Uterus (tissue), 4 donors: ENCODE measurements around the gene DGKH. TPM values are rescaled to one million over a fixed set of nuclear protein-coding genes. Genes with fewer than 3 reads are reported as not detected.

Source experiments
- DNase-seq, 2 donors: peaks; one replicate each; pipeline ENCODE4 v3.0.0-alpha.2; 2019 to 2020
- H3K27ac ChIP-seq, 2 donors: fragments of 200-600 bp; sonication (generic); 1 replicate in 1 of 2; 2 replicates in 1 of 2; pipeline ENCODE4 v1.5.1; 2016 to 2018
- H3K27me3 ChIP-seq, 2 donors: fragments of 200-600 bp; sonication (generic); one replicate each; pipeline ENCODE4 v1.5.1; 2018 to 2019; ENCODE audit warnings: control low read depth in 1 of 2
- H3K36me3 ChIP-seq, 2 donors: fragments of 200-600 bp; sonication (generic); one replicate each; pipeline ENCODE4 v1.5.1; 2019; ENCODE audit warnings: control low read depth in 1 of 2
- H3K4me1 ChIP-seq, 2 donors: fragments of 200-600 bp; sonication (generic); one replicate each; pipeline ENCODE4 v1.5.1; 2018 to 2019; ENCODE audit warnings: control low read depth in 1 of 2
- H3K4me3 ChIP-seq, 2 donors: fragments of 200-600 bp; sonication (generic); 1 replicate in 1 of 2; 2 replicates in 1 of 2; pipeline ENCODE4 v1.5.1; 2018 to 2019; ENCODE audit warnings: mild to moderate bottlenecking in 1 of 2
- H3K9me3 ChIP-seq, 2 donors: fragments of 200-600 bp; sonication (generic); one replicate each; pipeline ENCODE4 v1.5.1; 2019; ENCODE audit warnings: control low read depth in 1 of 2
- POLR2A ChIP-seq, 2 donors: fragments of 450-650 bp; IDR thresholded peaks; one replicate each; pipeline ENCODE4 v1.6.1; 2016; ENCODE audit warnings: antibody characterized with exemption in 2 of 2, mild to moderate bottlenecking in 1 of 2, moderate library complexity in 1 of 2
- intact Hi-C: fragments of 100-400 bp; cut with DNase I; formaldehyde crosslinking; loops from one replicate; pipeline ENCODE4 v1.15.1; 2023; ENCODE audit warnings: low total_unique reads
- total RNA-seq, 4 donors: library from RNA; depleted of rRNA in 3 of 4; stranded (reverse); fragments of >200 nt in 3 of 4; gene quantifications; one replicate each; pipeline versions ENCODE4 v1.1.0 to v1.2.4, GENCODE V29; 2014 to 2023
- TF ChIP-seq, protein P1 (sequence below), 4 experiments: fragments of 200-600 bp in 2 of 4; fragments of 450-650 bp in 2 of 4; sonication (generic) in 2 of 4; IDR thresholded peaks; one replicate each; pipeline ENCODE4 v1.5.1; 2016 to 2019; ENCODE audit warnings: antibody characterized with exemption in 4 of 4, mild to moderate bottlenecking in 2 of 4, moderate library complexity in 1 of 4
- donor health status: DM: yes; HTN: yes; CAD: no.

The DGKH gene
- total RNA-seq, 4 donors from 2014 or later: 18.8 to 50.0 (median 36.5) TPM

DNA sequence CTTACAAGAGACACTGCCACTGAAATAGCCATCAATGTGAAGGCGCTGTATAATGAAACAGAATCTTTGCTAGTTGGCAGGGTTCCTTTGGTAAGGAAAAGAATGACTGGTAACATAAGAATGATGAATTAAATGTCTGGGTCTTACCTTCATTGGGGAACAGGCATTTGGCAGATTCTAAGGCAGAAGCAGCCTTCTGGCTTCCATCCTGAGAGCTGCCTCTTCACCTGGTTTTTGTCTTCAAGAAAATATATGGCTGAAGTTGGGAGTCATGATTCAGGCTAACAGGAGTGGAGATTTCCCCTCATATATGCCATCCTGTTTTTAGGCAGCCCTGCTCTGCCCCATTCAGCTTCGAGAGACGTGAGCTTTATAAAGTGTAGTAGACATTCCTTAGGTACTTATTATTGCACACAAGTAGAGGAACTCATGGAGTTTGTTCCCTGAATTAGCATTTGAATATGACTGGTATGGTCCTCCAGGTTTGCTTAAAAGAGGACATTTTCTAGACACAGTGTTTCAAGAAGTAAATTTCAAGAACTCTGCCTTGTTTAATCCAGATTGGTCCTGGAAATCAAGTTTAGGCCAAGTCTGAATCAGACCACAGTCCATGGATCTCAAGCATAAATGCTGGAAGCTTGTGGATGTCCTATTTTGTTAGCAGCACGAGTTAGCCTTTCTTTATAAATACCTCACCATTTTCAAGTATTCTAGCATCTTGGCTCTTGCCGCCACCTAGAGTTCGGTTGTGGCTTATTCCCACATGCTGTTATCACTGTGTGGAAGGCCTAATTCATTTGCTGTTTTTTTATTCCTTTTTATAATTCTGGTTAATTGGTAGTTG is 167.4 kb downstream of the DGKH start:
- H3K9me3 ChIP-seq: no peaks in the 10 kb centered on the region
- H3K27ac ChIP-seq: no peak overlapping the region
- TF ChIP-seq, protein P1, sequence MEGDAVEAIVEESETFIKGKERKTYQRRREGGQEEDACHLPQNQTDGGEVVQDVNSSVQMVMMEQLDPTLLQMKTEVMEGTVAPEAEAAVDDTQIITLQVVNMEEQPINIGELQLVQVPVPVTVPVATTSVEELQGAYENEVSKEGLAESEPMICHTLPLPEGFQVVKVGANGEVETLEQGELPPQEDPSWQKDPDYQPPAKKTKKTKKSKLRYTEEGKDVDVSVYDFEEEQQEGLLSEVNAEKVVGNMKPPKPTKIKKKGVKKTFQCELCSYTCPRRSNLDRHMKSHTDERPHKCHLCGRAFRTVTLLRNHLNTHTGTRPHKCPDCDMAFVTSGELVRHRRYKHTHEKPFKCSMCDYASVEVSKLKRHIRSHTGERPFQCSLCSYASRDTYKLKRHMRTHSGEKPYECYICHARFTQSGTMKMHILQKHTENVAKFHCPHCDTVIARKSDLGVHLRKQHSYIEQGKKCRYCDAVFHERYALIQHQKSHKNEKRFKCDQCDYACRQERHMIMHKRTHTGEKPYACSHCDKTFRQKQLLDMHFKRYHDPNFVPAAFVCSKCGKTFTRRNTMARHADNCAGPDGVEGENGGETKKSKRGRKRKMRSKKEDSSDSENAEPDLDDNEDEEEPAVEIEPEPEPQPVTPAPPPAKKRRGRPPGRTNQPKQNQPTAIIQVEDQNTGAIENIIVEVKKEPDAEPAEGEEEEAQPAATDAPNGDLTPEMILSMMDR (IDR thresholded peaks at IDR 0.05): no peak
- no peak for TF ChIP-seq POLR2A (IDR thresholded peaks at IDR 0.05)
- no peaks in the 10 kb centered on the region for H3K4me1 ChIP-seq
- no peak for DNase-seq
- H3K4me3 ChIP-seq: no peak overlapping the region
- H3K27me3 ChIP-seq: no peaks in the 10 kb centered on the region
- intact Hi-C loops: no loop called here
- H3K36me3 ChIP-seq: no peaks in the 10 kb centered on the region

DNA sequence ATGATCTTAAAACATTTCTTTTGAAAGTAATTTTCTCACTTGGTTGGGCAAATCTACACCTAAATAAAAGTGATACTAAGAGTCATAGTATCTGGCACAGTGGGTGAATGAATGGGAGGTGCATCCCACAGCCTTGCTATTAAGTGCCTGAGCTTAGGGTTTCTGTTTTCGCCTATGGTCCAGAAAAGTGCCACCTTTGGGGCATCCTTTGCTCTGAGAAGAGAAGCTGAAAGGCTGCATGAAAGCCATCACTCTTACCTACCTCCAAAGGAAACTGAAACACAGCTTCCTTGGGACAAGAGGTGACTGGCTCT is 167.9 kb downstream of the DGKH start:
- Histone ChIP-seq H3K27ac (no peak overlapping the region), H3K4me3 (no peak overlapping the region), H3K36me3 (no peaks in the 10 kb centered on the region), H3K9me3 (no peaks in the 10 kb centered on the region), H3K27me3 (no peaks in the 10 kb centered on the region), H3K4me1 (no peaks in the 10 kb centered on the region)
- no peak for DNase-seq
- TF ChIP-seq, protein P1 (IDR thresholded peaks at IDR 0.05): no peak
- TF ChIP-seq POLR2A (IDR thresholded peaks at IDR 0.05): no peak
- intact Hi-C loops: no loop called here

DNA sequence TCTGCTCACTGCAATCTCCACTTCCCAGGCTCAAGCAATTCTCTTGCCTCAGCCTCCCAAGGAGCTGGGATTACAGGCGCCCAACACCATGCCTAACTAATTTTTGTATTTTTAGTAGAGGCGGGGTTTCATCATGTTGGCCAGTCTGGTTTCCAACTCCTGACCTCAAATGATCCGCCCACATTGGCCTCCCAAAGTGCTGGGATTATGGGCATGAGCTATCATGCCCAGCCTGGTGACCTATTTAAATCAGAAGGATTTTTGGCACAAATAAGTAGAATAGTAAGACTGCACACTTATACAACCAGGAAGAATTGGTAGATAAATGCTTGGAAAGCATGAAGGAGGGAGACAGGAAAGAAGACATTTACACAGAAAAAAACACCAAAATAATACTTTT is 170.1 kb downstream of the DGKH start:
- Histone ChIP-seq H3K4me1 (no peaks in the 10 kb centered on the region), H3K27ac (no peak overlapping the region), H3K4me3 (no peak overlapping the region), H3K9me3 (no peaks in the 10 kb centered on the region), H3K27me3 (no peaks in the 10 kb centered on the region), H3K36me3 (no peaks in the 10 kb centered on the region)
- DNase-seq: no peak
- TF ChIP-seq, protein P1 (IDR thresholded peaks at IDR 0.05): no peak
- no peak for TF ChIP-seq POLR2A (IDR thresholded peaks at IDR 0.05)
- intact Hi-C loops: no loop called here

DNA sequence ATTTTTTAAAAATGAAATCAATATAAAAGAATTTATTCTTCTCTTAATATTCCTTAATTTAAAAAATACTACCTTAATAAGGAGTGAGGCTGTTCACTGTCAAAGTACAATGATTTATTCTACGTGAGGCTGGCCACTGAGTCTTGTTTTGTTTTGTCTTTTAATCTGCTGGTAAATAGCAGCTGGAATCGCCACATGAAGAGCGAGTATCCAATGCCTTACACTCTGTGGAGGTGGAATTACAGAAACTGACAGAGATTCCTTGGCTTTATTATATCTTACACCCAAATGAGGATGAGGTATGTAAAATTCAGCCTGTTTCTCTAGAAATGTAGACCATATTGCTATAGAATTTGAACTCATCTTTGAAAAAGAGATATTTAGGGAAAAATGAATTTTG is 170.6 kb downstream of the DGKH start:
- Histone ChIP-seq H3K27ac (no peak overlapping the region), H3K9me3 (no peaks in the 10 kb centered on the region), H3K4me1 (no peaks in the 10 kb centered on the region), H3K27me3 (no peaks in the 10 kb centered on the region), H3K4me3 (no peak overlapping the region), H3K36me3 (no peaks in the 10 kb centered on the region)
- no peak for DNase-seq
- intact Hi-C loops: no loop called here
- TF ChIP-seq, protein P1 (IDR thresholded peaks at IDR 0.05): no peak
- TF ChIP-seq POLR2A (IDR thresholded peaks at IDR 0.05): no peak

DNA sequence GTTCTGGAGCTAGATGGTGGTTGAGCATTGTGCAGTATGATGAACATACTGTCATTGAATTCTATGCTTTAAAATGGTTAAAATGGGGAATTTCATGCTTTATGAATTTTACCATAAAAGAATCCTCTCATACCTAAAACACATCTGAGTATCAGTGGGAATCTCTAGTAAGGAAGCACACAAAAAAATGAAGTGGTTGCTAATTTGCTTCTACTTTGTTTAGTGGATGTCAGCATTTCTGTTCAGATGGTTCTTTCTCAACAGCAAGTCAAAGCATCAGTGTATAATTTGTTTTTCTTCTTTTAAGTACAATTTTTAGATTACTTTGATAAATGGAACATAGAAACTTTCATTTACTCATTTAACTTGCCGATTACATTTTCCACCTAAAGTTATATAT is 171.4 kb downstream of the DGKH start:
- Histone ChIP-seq H3K36me3 (no peaks in the 10 kb centered on the region), H3K27ac (no peak overlapping the region), H3K27me3 (no peaks in the 10 kb centered on the region), H3K9me3 (no peaks in the 10 kb centered on the region), H3K4me1 (no peaks in the 10 kb centered on the region), H3K4me3 (no peak overlapping the region)
- DNase-seq: no peak
- intact Hi-C loops: no loop called here
- TF ChIP-seq, protein P1 (IDR thresholded peaks at IDR 0.05): no peak
- TF ChIP-seq POLR2A (IDR thresholded peaks at IDR 0.05): no peak
